Liver (tissue), 9 donors: ENCODE results near the gene UTF1. TPM values are rescaled to one million over a fixed set of nuclear protein-coding genes. Genes with fewer than 3 reads are reported as not detected.

Experiments
- DNase-seq: peaks from one replicate; pipeline ENCODE4 v3.0.0-alpha.2; 2017; ENCODE audit warnings: low spot score
- H3K27ac ChIP-seq, 2 donors: one replicate each; pipeline ENCODE4 v1.7.0; 2013; ENCODE audit warnings: inconsistent platforms in 2 of 2, low read length in 2 of 2, control low read depth in 1 of 2, low read depth in 1 of 2, mild to moderate bottlenecking in 1 of 2
- H3K27me3 ChIP-seq, 4 donors: one replicate each; pipeline versions ENCODE4 v1.6.1 to v1.7.0; 2013; ENCODE audit warnings: low read length in 3 of 4, inconsistent platforms in 1 of 4, mild to moderate bottlenecking in 1 of 4, moderate library complexity in 1 of 4; ENCODE audit not compliant: control insufficient read depth in 4 of 4, insufficient read depth in 4 of 4
- H3K36me3 ChIP-seq, 4 donors: one replicate each; pipeline versions ENCODE4 v1.6.1 to v1.7.0; 2013; ENCODE audit warnings: low read length in 3 of 4, mild to moderate bottlenecking in 3 of 4, low read depth in 1 of 4, moderate library complexity in 1 of 4; ENCODE audit not compliant: control insufficient read depth in 4 of 4, insufficient read depth in 3 of 4
- H3K4me1 ChIP-seq, 4 donors: one replicate each; pipeline versions ENCODE4 v1.6.1 to v1.7.0; 2013; ENCODE audit warnings: low read length in 3 of 4, mild to moderate bottlenecking in 3 of 4, moderate library complexity in 1 of 4; ENCODE audit not compliant: control insufficient read depth in 4 of 4, insufficient read depth in 4 of 4
- H3K4me3 ChIP-seq, 3 donors: one replicate each; pipeline versions ENCODE4 v1.6.1 to v1.7.0; 2013; ENCODE audit warnings: low read length in 3 of 3, control low read depth in 1 of 3, low read depth in 1 of 3, mild to moderate bottlenecking in 1 of 3
- H3K9ac ChIP-seq, 2 donors: one replicate each; pipeline ENCODE4 v1.7.0; 2013; ENCODE audit warnings: low read length in 2 of 2, mild to moderate bottlenecking in 2 of 2, moderate library complexity in 2 of 2, control low read depth in 1 of 2, low read depth in 1 of 2
- H3K9me3 ChIP-seq, 4 donors: one replicate each; pipeline versions ENCODE4 v1.6.1 to v1.7.0; 2013; ENCODE audit warnings: low read length in 3 of 4; ENCODE audit not compliant: control insufficient read depth in 4 of 4
- ATF3 ChIP-seq: IDR thresholded peaks from 2 replicates; pipeline ENCODE4 v1.6.1; 2016; ENCODE audit warnings: antibody characterized with exemption
- EGR1 ChIP-seq, 2 donors: IDR thresholded peaks; 2 replicates each; pipeline ENCODE4 v1.6.1; 2016 to 2018; ENCODE audit warnings: antibody characterized with exemption in 2 of 2, low read depth in 2 of 2
- FOXA1 ChIP-seq: IDR thresholded peaks from 2 replicates; pipeline ENCODE4 v1.6.1; 2016; ENCODE audit warnings: antibody characterized with exemption
- FOXA2 ChIP-seq: IDR thresholded peaks from 2 replicates; pipeline ENCODE4 v1.6.1; 2016; ENCODE audit warnings: antibody characterized with exemption
- GABPA ChIP-seq, 2 donors: IDR thresholded peaks in 1 of 2; conservative IDR thresholded peaks in 1 of 2; 2 replicates each; pipeline ENCODE4 v1.6.1; 2016; ENCODE audit warnings: antibody characterized with exemption in 2 of 2, mild to moderate bottlenecking in 1 of 2, moderate library complexity in 1 of 2
- HNF4G ChIP-seq: IDR thresholded peaks from 2 replicates; pipeline ENCODE4 v1.6.1; 2016; ENCODE audit warnings: antibody characterized with exemption
- JUND ChIP-seq, 2 donors: IDR thresholded peaks; 2 replicates each; pipeline ENCODE4 v1.6.1; 2016; ENCODE audit warnings: antibody characterized with exemption in 2 of 2
- NR2F2 ChIP-seq: IDR thresholded peaks from 2 replicates; pipeline ENCODE4 v1.6.1; 2016; ENCODE audit warnings: antibody characterized with exemption
- REST ChIP-seq: IDR thresholded peaks from 2 replicates; pipeline ENCODE4 v1.6.1; 2016; ENCODE audit warnings: antibody characterized with exemption, mild to moderate bottlenecking
- SP1 ChIP-seq: IDR thresholded peaks from 2 replicates; pipeline ENCODE4 v1.6.1; 2018; ENCODE audit warnings: antibody characterized with exemption, mild to moderate bottlenecking
- TAF1 ChIP-seq: conservative IDR thresholded peaks from 2 replicates; pipeline ENCODE4 v1.6.1; 2016; ENCODE audit warnings: antibody characterized with exemption, mild to moderate bottlenecking
- ZBTB33 ChIP-seq: IDR thresholded peaks from 2 replicates; pipeline ENCODE4 v1.6.1; 2016; ENCODE audit warnings: antibody characterized with exemption
- WGBS: extraction: QIAGEN DNeasy Blood & Tissue Kit; methylation state at CpG from one replicate; pipeline ENCODE4 v1.1.7; 2013; 5-methylcytosine and 5-hydroxymethylcytosine counted together
- polyA plus RNA-seq, 2 donors: library from polyadenylated mRNA; stranded (reverse) in 1 of 2; unstranded in 1 of 2; fragments of 200-250 nt in 1 of 2; fragments of >200 nt in 1 of 2; fragmentation: Nextera tagmentation in 1 of 2; extraction: Ambion mirVana in 1 of 2; gene quantifications; one replicate each; pipeline versions ENCODE4 v1.2.1 to v1.2.3, GENCODE V29; 2013 to 2015
- total RNA-seq, 2 donors: library from RNA; depleted of rRNA; stranded (reverse); fragments of >200 nt; gene quantifications; one replicate each; pipeline ENCODE4 v1.2.3, GENCODE V29; 2014
- TF ChIP-seq, protein P1 (sequence below): fragments of 150-350 bp; IDR thresholded peaks from 2 replicates; pipeline ENCODE4 v1.5.1; 2017; ENCODE audit warnings: improper control_type of control experiment, low read depth, low read length; ENCODE audit not compliant: missing input control
- donor health status: healthy.
- donor health status: healthy.
- donor health status: healthy.
- donor health status: healthy.
- donor health status: healthy.

Gene UTF1
- total and polyA plus RNA-seq, 4 donors: not detected

DNA sequence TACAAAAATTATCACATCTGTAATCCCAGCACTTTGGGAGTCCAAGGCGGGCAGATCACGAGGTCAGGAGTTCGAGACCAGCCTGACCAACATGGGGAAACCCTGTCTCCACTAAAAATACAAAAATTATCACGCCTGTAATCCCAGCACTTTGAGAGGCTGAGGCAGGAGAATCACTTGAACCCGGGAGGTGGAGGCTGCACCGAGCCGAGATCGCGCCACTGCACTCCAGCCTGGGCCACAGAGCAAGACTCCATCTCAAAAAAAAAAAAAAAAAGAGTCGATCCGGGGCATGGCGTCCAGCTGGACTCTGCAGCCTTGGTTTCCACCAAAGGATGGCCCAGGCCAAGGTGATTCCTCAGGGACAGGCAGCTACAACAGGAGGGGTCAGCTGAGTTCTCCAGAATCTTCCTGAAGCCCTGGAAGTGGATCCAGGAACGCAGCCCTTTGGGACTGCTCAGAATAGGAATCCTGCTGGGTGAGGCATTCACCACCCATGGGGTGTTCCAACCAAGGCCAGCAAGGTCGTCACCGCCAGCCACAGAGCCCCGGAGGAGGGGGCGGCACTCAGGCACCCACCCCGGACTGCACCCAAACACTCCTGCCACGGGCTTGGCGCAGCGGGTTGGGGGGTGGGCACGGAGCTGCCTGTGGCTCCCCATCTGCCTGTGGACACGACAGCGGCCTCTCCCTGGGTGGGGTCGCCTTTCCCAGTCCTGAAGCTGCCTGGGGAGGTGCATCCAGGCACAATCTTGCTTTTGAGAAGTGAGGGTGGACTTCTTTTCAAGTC lies 12.0 kb upstream of the UTF1 start:
- Histone ChIP-seq H3K27ac (no peak overlapping the region), H3K36me3 (no peaks in the 10 kb centered on the region), H3K4me1 (no peaks in the 10 kb centered on the region), H3K4me3 (no peak overlapping the region), H3K27me3 (peaks cover 0 to 5% (median 0%) of the 10 kb centered on the region in 4 donors), H3K9ac (no peak overlapping the region), H3K9me3 (no peaks in the 10 kb centered on the region)
- 80% methylated on average over 25 of the region's 25 CpGs for WGBS
- DNase-seq: no peak
- TF ChIP-seq HNF4G: no peak
- TF ChIP-seq EGR1 (IDR thresholded peaks at IDR 0.05; ENCODE audit: low read depth in 2 of 2): no peak
- TF ChIP-seq JUND (IDR thresholded peaks at IDR 0.05): no peak
- TF ChIP-seq NR2F2: no peak
- no peak for TF ChIP-seq REST
- TF ChIP-seq SP1: no peak
- no peak for TF ChIP-seq FOXA2
- TF ChIP-seq, protein P1, sequence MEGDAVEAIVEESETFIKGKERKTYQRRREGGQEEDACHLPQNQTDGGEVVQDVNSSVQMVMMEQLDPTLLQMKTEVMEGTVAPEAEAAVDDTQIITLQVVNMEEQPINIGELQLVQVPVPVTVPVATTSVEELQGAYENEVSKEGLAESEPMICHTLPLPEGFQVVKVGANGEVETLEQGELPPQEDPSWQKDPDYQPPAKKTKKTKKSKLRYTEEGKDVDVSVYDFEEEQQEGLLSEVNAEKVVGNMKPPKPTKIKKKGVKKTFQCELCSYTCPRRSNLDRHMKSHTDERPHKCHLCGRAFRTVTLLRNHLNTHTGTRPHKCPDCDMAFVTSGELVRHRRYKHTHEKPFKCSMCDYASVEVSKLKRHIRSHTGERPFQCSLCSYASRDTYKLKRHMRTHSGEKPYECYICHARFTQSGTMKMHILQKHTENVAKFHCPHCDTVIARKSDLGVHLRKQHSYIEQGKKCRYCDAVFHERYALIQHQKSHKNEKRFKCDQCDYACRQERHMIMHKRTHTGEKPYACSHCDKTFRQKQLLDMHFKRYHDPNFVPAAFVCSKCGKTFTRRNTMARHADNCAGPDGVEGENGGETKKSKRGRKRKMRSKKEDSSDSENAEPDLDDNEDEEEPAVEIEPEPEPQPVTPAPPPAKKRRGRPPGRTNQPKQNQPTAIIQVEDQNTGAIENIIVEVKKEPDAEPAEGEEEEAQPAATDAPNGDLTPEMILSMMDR: no peak
- no peak for TF ChIP-seq ZBTB33
- no peak for TF ChIP-seq ATF3
- TF ChIP-seq TAF1: no peak

DNA sequence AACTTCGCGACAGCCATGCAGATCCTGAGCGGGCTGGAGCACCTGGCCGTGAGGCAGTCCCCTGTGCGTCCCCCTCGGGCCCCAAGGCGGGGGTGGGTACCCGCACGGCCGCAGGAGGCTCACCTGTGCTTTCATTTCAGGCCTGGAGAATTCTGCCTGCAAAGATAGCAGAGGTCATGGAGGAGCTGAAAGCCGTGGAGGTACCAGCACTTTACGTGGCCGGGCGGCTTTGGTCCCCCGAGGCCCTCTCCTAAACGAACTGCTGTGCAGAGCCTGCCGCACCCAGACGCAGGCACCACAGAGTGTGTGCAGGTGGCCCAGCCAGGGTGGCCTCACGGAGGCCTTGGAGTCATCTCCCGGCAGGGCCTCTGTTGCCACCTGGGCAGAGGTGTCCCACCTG lies 11.1 kb upstream of the UTF1 start:
- H3K36me3 ChIP-seq: no peaks in the 10 kb centered on the region
- H3K4me1 ChIP-seq: no peaks in the 10 kb centered on the region
- H3K9ac ChIP-seq: no peak overlapping the region
- H3K4me3 ChIP-seq: no peak overlapping the region
- 72% methylated on average over 20 of the region's 20 CpGs for WGBS
- peaks cover 0 to 5% (median 0%) of the 10 kb centered on the region in 4 donors for H3K27me3 ChIP-seq
- no peak for DNase-seq
- no peaks in the 10 kb centered on the region for H3K9me3 ChIP-seq
- no peak for TF ChIP-seq REST
- no peak for TF ChIP-seq ATF3
- no peak for TF ChIP-seq GABPA (IDR thresholded peaks at IDR 0.05 in 1 of 2, conservative IDR thresholded peaks at IDR 0.05 in 1 of 2)
- no peak for TF ChIP-seq FOXA2
- TF ChIP-seq, protein P1: no peak
- TF ChIP-seq FOXA1: no peak
- no peak overlapping the region for H3K27ac ChIP-seq
